Measurements from ENCODE around the gene ULBP2. TPM values are rescaled to one million over a fixed set of nuclear protein-coding genes. Genes with fewer than 3 reads are reported as not detected.

ULBP2 gene
- total and polyA plus RNA-seq, 2 of the 8 experiments (the other 6 are each of a cell fraction or from before 2014, with no cell fraction given): 0.05 TPM; not detected in 1

- TF ChIP-seq CTCF (IDR thresholded peaks at IDR 0.05; ENCODE audit: control extremely low read depth in 1 of 3, insufficient read depth in 1 of 3, low read depth in 1 of 3, low read length in 3 of 3): peak; percentile 72 to 85 (median 84)
- TF ChIP-seq YY1 (IDR thresholded peaks at IDR 0.05; ENCODE audit: low read depth, low read length): no peak
These were observed 12.4 kb upstream of the ULBP2 start (continued) for GRCh38 chr6:149929422-149929821.

Measured in H1 (cell line).